Mesodermal cell (in vitro differentiated cells): ENCODE measurements around the gene C2CD4A.
"Not testable (repeated sequence)": the region's sequence is repeated elsewhere in the genome, so short reads cannot be mapped to it uniquely, and the experiment has no call there.

Experiments
- H3K27ac ChIP-seq: 2 replicates; pipeline ENCODE4 v1.7.0; 2013; ENCODE audit warnings: mild to moderate bottlenecking, low read depth, low read length, moderate library complexity; ENCODE audit not compliant: severe bottlenecking
- H3K36me3 ChIP-seq: 2 replicates; pipeline ENCODE4 v1.7.1; 2013; ENCODE audit warnings: mild to moderate bottlenecking, low read length, moderate library complexity; ENCODE audit not compliant: control insufficient read depth, insufficient read depth
- H3K4me1 ChIP-seq: one replicate; pipeline ENCODE4 v1.7.1; 2013; ENCODE audit warnings: mild to moderate bottlenecking, low read length; ENCODE audit not compliant: insufficient read depth, control insufficient read depth, poor library complexity, severe bottlenecking
- H3K4me3 ChIP-seq: 2 replicates; pipeline ENCODE4 v1.7.0; 2013; ENCODE audit warnings: low read length, control low read depth, mild to moderate bottlenecking; ENCODE audit not compliant: insufficient read depth, poor library complexity, severe bottlenecking; ENCODE audit errors: extremely low read depth
- H3K9me3 ChIP-seq: 2 replicates; pipeline ENCODE4 v1.7.1; 2013; ENCODE audit warnings: mild to moderate bottlenecking, low read length, moderate library complexity; ENCODE audit not compliant: control insufficient read depth
- WGBS, 2 experiments: methylation state at CpG; one replicate each; pipeline ENCODE4 v1.1.5; 2013; ENCODE audit warnings: missing lambda C conversion rate in 2 of 2; ENCODE audit not compliant: insufficient coverage in 2 of 2; 5-methylcytosine and 5-hydroxymethylcytosine counted together

Gene C2CD4A

DNA sequence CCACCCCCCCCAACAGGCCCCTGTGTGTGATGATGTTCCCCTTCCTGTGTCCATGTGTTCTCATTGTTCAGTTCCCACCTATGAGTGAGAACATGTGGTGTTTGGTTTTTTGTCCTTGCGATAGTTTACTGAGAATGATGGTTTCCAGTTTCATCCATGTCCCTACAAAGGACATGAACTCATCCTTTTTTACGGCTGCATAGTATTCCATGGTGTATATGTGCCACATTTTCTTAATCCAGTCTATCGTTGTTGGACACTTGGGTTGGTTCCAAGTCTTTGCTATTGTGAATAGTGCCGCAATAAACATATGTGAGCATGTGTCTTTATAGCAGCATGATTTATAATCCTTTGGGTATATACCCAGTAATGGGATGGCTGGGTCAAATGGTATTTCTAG lies 18.5 kb upstream of the C2CD4A start:
- WGBS, 2 experiments = no CpG with 5 or more reads among the region's 4 CpGs

DNA sequence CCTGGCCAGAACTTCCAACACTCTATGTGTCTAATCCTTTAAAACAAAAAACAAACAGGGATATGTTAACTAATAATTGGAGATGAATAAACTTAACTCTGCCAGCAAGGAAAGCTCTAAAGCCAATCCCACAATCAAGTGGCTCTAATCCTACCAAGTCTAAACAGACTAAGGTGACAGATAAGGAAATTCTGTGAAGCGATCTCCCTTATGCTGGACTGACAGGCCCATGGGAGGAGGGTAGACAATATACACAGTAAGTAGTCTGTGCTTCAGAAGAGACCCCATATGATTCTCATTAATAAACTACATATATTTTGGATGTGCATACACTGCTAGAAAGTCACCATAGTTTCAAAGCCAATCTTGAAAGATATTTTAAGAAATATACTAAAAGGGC lies 16.7 kb upstream of the C2CD4A start:
- Histone ChIP-seq H3K9me3 (no peaks in the 10 kb centered on the region), H3K36me3 (no peaks in the 10 kb centered on the region), H3K27ac (no peak overlapping the region), H3K4me3 (no peak overlapping the region), H3K4me1 (no peaks in the 10 kb centered on the region)
- no CpG with 5 or more reads among the region's 1 CpG for WGBS, 2 experiments

More for the DNA sequence above, 18.5 kb upstream of the C2CD4A start:
- H3K4me1 ChIP-seq, H3K9me3 ChIP-seq, H3K36me3 ChIP-seq, H3K4me3 ChIP-seq, H3K27ac ChIP-seq: not testable (repeated sequence)

DNA sequence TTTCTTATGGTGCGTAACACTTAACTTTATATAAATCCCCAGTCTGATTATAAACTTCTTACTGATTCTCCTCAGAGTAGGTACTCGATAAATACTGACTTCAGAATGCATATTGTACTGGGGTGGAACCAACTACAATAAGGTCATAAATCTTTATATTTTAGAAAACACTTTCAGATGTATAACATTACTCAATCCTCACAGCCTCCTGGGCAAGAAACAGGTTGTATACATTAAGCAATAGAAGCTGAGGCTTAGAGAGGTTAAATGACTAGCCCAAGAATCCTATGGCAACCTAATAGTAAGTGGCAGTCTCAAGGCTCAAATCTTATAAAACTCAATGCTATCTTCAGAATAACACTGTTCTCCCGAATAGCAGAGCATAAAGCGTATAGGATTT lies 15.6 kb upstream of the C2CD4A start:
- Histone ChIP-seq H3K9me3 (no peaks in the 10 kb centered on the region), H3K4me3 (no peak overlapping the region), H3K4me1 (no peaks in the 10 kb centered on the region), H3K27ac (no peak overlapping the region), H3K36me3 (no peaks in the 10 kb centered on the region)
- WGBS, 2 experiments = 94% methylated on average over 3 of the region's 4 CpGs; no CpG with 5 or more reads in 1 of the 2 experiments

DNA sequence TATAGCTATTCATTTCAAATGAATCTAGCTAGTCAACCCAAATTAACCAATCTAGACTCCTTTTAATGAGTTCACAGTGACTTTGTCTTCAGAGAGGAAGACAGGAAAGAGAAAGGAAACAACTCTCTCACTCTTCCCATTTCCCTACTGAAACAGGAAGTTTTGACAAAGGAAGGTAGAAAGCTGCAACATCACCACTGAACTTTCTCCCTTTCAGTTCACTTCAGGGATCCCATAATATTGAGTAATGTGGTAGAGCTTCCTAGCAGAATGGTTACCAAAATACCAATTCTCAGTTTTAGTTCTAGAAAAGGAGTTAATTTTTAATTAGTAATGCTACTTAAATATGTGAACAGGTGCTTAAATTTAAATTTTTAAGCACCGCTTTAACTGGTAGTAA lies 14.1 kb upstream of the C2CD4A start:
- H3K36me3 ChIP-seq = no peaks in the 10 kb centered on the region
- no peak overlapping the region for H3K4me3 ChIP-seq
- H3K27ac ChIP-seq = no peak overlapping the region
- WGBS, 2 experiments = no CpG with 5 or more reads among the region's 1 CpG
- no peaks in the 10 kb centered on the region for H3K9me3 ChIP-seq
- no peaks in the 10 kb centered on the region for H3K4me1 ChIP-seq

DNA sequence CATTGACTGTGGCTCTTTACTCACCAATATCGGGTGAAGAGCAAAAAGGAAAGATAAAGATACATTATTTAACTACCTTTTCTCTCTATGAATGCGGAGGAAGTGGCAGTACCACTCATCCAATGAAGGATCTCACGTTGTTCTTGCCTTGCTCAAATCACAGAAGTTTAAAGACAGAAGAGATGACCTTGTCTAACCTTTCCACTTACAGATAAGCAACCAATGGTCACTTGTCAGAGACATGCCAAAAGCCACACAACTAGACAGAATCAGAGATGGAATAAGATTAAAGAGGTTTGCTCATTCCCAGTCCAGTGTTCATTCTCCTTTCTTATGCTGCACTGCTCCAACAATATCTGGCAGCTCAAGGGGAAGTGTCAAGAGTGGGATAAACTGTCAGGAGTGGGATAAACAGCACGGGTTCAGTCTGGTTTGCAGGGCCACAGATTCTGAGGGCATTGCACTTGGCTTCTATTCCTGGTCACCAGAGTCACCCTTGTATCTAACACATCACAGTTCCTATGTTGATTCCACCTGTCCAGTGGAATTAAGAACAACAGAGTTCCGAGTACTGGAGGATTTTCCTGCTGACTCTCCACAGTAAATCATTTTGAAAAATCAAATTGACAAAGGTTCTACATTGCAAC lies 13.2 kb upstream of the C2CD4A start:
- Histone ChIP-seq H3K4me1 (no peaks in the 10 kb centered on the region), H3K9me3 (no peaks in the 10 kb centered on the region), H3K36me3 (no peaks in the 10 kb centered on the region), H3K27ac (no peak overlapping the region), H3K4me3 (no peak overlapping the region)
- WGBS, 2 experiments = 69 to 91% methylated on average over 3 to 4 of the region's 5 CpGs

DNA sequence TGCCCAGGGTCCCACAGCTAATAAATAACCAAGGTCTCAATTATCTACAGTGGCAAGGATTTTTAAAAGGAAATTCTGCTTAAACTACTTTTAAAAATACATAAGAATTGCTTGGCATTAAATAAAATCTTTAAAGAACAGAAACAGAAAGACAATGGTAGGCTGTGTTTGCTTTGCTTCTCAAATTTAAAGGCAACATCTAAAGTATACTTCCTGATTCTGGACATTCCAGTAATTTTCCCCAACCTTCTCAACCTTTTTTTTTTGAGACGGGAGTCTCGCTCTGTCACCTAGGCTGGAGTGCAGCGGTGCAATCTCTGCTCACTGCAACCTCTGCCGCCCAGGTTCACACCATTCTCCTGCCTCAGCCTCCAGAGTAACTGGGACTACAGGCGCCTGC lies 11.8 kb upstream of the C2CD4A start:
- Histone ChIP-seq H3K27ac (no peak overlapping the region), H3K36me3 (no peaks in the 10 kb centered on the region), H3K4me3 (no peak overlapping the region), H3K4me1 (no peaks in the 10 kb centered on the region), H3K9me3 (no peaks in the 10 kb centered on the region)
- WGBS, 2 experiments = 80 to 92% methylated on average over 3 to 4 of the region's 5 CpGs

DNA sequence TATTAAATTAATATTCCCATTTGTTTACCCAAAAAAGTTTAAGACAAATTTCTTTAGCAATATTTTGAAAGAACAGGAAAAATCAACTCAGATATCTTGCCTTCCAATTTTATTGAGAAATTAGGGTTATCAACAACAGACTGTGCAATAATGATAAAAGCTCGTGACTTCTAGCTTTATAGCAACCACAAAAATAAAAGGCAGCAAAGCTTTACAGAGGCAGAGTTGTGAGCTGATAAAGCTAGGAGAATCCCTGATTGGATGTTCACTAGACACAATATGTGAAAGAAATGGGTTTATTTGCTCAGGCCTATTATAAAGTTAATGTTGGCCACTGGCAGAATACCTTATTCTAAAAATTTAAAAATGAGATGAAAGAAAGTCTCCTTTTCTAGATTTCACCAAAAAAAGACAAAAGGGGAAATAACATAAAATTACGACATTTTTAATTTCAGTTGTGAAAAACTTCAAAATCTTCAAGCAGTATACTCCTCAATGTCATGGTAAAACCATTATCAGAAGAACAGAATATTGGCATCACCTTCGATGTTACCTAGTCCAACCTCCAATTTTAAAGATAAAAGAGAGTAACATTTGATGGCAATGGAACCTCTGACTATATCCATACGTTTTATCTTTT lies 9.3 kb upstream of the C2CD4A start:
- H3K9me3 ChIP-seq = no peaks in the 10 kb centered on the region
- H3K36me3 ChIP-seq = no peaks in the 10 kb centered on the region
- H3K27ac ChIP-seq = no peak overlapping the region
- H3K4me1 ChIP-seq = no peaks in the 10 kb centered on the region
- no peak overlapping the region for H3K4me3 ChIP-seq
- 100% methylated on average over 1 of the region's 4 CpGs; no CpG with 5 or more reads in 1 of the 2 experiments for WGBS, 2 experiments

DNA sequence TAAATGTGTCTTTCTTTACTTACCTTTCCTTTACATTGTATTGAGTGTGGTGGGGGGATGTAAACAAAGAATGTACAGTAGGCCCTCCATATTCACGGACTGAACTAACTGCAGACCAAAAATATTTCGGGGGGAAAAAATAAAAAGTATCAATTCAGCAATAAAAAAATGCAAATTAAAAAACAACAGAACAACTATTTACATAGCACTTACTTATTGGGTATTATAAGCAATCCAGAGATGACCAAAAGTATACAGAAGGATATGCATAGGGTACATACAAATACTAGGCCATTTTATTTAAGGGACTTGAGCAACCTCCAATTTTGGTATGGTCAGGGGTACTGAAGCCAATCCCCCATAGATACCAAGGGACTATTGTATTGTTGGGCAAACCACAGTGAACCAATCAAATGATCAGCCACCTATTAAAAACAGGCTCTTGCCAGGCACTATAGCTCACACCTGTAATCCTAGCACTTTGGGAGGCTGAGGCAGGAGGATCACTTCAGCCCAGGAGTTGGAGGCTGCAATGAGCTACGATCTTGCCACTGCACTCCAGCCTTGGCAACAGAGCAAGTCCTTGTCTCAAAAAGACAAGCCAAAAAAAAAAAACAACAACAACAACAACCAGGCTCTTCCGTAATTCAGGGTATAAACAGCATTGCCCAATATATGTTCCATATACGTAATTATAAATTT lies 8.3 kb upstream of the C2CD4A start:
- H3K4me1 ChIP-seq = no peaks in the 10 kb centered on the region
- H3K9me3 ChIP-seq = no peaks in the 10 kb centered on the region
- no peak overlapping the region for H3K4me3 ChIP-seq
- H3K36me3 ChIP-seq = no peaks in the 10 kb centered on the region
- 100% methylated on average over 1 of the region's 5 CpGs for WGBS, 2 experiments
- H3K27ac ChIP-seq = no peak overlapping the region

DNA sequence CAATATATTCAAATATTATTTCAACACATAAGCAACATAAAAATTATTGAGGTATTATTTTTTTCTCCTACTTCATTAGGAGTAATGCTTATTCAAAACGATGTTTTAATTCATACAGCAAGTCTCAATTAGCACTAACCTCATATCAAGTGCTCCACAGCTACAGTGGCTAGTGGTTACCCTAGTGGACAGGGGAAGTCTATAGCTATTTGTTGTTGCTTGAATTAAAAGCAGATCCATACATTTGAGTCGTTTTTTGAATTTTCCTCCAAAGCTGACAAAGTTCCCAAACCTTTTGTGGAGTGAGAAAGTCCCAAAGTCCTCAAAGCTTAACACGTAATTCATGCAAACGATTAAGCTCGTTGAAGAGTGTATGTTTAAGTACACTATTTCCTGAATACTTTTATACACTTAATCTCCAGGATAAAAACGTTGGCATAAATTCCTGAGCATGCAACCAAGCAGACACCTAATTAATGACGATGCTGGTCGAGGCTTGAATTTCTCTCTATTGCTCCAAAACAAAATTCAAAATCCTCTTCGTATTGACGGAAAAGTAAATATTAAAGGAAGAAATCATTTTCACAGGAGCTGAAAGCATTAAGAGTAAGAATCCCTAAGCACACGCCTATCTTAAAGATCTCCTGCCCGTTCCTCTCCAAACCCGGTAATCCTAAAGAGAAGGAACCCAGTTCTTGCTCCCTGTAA lies 7.5 kb upstream of the C2CD4A start:
- no peak overlapping the region for H3K27ac ChIP-seq
- H3K4me3 ChIP-seq = peak overlapping the region; percentile 79
- H3K36me3 ChIP-seq = no peaks in the 10 kb centered on the region
- 0 to 55% methylated on average over 1 to 6 of the region's 13 CpGs for WGBS, 2 experiments
- no peaks in the 10 kb centered on the region for H3K4me1 ChIP-seq
- H3K9me3 ChIP-seq = no peaks in the 10 kb centered on the region

DNA sequence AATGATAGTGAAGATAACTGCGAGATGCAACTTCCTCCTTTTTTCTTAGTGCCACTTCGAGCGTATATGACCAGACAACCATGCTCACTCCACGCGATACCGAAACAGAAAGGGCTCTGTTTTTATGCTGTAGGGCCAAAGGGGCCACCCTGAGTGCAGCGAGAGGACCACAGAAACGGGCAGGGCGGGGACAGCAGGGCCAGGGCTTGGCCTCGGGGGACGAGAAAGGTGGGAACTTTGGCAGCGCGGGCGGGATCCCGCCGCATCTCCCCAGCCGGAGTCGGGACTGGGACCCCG lies 7.0 kb upstream of the C2CD4A start:
- Histone ChIP-seq H3K4me3 (peak overlapping the region; percentile 79), H3K36me3 (no peaks in the 10 kb centered on the region), H3K4me1 (no peaks in the 10 kb centered on the region), H3K9me3 (no peaks in the 10 kb centered on the region), H3K27ac (no peak overlapping the region)
- WGBS, 2 experiments = 1% methylated on average over 16 of the region's 19 CpGs
